IPS DF 6.9 (cell line): Measurements from ENCODE around the gene PDP2.

Source experiments
- DNase-seq: peaks from one replicate; pipeline ENCODE4 v3.0.0-alpha.2; 2013; ENCODE audit warnings: low read depth, low spot score
- H3K27ac ChIP-seq: one replicate; pipeline ENCODE4 v1.5.1; 2013; ENCODE audit warnings: low read length, control low read depth
- H3K27me3 ChIP-seq: 2 replicates; pipeline ENCODE4 v1.6.1; 2013; ENCODE audit warnings: mild to moderate bottlenecking, low read length; ENCODE audit not compliant: control insufficient read depth, insufficient read depth
- H3K36me3 ChIP-seq: 2 replicates; pipeline ENCODE4 v1.6.1; 2013; ENCODE audit warnings: low read length; ENCODE audit not compliant: control insufficient read depth, insufficient read depth
- H3K4me1 ChIP-seq: 2 replicates; pipeline ENCODE4 v1.6.1; 2013; ENCODE audit warnings: low read length; ENCODE audit not compliant: control insufficient read depth, insufficient read depth
- H3K4me3 ChIP-seq: 2 replicates; pipeline ENCODE4 v1.5.1; 2013; ENCODE audit warnings: mild to moderate bottlenecking, low read length
- H3K9me3 ChIP-seq: 2 replicates; pipeline ENCODE4 v1.6.1; 2013; ENCODE audit warnings: low read length, inconsistent platforms; ENCODE audit not compliant: control insufficient read depth, insufficient read depth
- WGBS: extraction: QIAGEN DNeasy Blood & Tissue Kit; methylation state at CpG from one replicate; pipeline ENCODE4 v1.1.7; 2013; ENCODE audit warnings: mixed read lengths, missing lambda C conversion rate; ENCODE audit not compliant: insufficient read length, insufficient coverage; 5-methylcytosine and 5-hydroxymethylcytosine counted together

PDP2 gene

DNA sequence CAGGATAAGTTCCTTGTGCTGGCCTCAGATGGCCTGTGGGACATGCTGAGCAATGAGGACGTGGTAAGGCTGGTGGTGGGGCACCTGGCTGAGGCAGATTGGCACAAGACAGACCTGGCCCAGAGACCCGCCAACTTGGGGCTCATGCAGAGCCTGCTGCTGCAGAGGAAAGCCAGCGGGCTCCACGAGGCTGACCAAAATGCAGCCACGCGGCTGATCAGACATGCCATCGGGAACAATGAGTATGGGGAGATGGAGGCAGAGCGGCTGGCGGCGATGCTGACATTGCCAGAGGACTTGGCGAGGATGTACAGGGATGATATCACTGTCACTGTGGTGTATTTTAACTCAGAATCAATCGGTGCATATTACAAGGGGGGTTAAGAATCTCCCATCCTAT lies 5.2 kb downstream of the PDP2 start:
- no CpG with 5 or more reads among the region's 12 CpGs for WGBS
- Histone ChIP-seq H3K9me3 (no peaks in the 10 kb centered on the region), H3K27me3 (no peaks in the 10 kb centered on the region), H3K27ac (no peak overlapping the region), H3K4me1 (no peaks in the 10 kb centered on the region), H3K36me3 (peaks cover 18% of the 10 kb centered on the region), H3K4me3 (no peak overlapping the region)
- no peak for DNase-seq

DNA sequence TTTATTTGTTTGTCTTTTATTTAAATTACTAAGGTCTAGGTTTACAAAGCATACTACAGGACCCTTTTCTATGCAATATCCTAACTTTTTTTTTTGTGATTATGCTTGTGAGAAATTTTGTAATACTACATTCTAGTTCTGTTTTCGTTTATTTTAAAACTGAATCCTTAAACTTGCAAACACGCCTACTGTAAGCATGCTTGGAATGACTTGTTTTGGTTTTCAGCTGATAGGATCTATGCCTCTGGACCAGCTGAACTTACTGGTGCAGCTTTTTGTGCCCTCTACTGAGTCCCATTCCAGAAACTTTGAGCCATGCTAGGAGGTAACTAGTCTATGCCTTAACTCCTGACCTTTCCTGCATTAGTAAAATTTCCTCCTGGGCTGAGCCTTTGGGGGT lies 6.0 kb downstream of the PDP2 start:
- no peak overlapping the region for H3K4me3 ChIP-seq
- no CpG with 5 or more reads among the region's 2 CpGs for WGBS
- DNase-seq = no peak
- no peaks in the 10 kb centered on the region for H3K4me1 ChIP-seq
- H3K36me3 ChIP-seq = peaks cover 18% of the 10 kb centered on the region
- H3K27ac ChIP-seq = no peak overlapping the region
- no peaks in the 10 kb centered on the region for H3K9me3 ChIP-seq
- no peaks in the 10 kb centered on the region for H3K27me3 ChIP-seq

DNA sequence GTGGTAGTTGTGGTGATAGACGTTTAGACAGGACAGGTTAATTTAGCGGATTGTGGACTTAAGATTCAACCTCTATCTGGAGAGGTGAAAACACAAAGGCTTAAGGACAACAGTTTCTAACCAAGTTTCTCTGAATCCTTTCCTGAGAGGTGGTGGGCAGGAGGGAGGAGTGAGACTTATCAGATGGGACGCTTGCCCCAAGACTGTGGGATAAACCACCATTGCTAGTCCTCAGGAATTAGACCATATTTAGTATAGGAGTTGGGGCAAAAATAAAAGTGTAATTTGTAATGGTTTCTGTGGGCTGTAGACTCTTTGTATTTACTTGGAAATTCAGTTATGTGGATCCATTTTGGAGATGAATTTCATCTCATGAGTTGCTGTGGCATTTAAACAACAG lies 6.6 kb downstream of the PDP2 start:
- no peak for DNase-seq
- no peaks in the 10 kb centered on the region for H3K9me3 ChIP-seq
- no CpG with 5 or more reads among the region's 3 CpGs for WGBS

DNA sequence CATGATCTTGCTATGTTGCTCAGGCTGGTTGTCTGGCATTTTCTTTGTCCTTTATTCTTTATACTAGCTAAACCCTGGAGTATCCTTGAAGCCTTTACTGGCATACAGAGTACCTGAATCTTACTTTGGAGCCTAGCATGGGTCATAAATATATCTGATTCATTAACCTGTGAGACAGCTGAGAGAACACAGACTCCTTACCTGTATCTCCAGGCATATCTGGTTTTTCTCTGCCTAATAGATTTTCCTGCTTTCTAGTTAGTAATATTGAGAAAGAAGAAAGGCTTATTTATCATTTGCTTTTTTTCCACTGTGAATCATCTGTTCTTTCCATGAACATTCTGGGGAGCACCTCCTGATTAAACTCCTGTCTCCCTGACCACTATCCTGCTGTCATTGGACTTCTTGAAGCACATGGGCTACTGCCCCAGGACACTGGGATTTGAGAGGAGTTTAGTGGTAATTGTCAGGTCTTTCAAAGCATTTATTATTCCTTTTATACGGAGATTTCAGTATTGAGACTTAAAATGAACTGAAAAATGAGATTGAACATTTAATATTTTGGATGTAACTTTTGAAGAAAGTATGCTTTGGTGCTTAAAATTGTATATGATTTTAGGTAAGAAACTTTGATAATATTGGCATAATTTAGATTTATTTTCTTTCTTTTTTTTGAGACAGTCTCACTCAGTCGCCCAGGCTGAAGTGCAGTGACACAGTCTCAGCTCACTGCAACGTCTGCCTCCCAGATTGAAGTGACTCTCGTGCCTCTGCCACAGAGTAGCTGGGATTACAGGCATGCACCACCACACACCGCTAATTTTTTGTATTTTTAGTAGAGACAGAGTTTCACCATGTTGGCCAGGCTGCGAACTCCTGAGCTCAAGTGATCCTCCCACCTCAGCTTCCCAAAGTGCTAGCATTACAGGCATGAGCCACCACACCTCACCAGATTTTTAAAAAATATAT lies 8.6 kb downstream of the PDP2 start:
- no peaks in the 10 kb centered on the region for H3K27me3 ChIP-seq
- peaks cover 18% of the 10 kb centered on the region for H3K36me3 ChIP-seq
- H3K27ac ChIP-seq = no peak overlapping the region
- no peaks in the 10 kb centered on the region for H3K4me1 ChIP-seq
- no peak overlapping the region for H3K4me3 ChIP-seq
- WGBS = no CpG with 5 or more reads among the region's 6 CpGs
- no peaks in the 10 kb centered on the region for H3K9me3 ChIP-seq
- DNase-seq = no peak

More for the DNA sequence above, 6.6 kb downstream of the PDP2 start:
- Histone ChIP-seq H3K27ac (no peak overlapping the region), H3K4me3 (no peak overlapping the region), H3K4me1 (no peaks in the 10 kb centered on the region), H3K27me3 (no peaks in the 10 kb centered on the region), H3K36me3 (peaks cover 18% of the 10 kb centered on the region)

DNA sequence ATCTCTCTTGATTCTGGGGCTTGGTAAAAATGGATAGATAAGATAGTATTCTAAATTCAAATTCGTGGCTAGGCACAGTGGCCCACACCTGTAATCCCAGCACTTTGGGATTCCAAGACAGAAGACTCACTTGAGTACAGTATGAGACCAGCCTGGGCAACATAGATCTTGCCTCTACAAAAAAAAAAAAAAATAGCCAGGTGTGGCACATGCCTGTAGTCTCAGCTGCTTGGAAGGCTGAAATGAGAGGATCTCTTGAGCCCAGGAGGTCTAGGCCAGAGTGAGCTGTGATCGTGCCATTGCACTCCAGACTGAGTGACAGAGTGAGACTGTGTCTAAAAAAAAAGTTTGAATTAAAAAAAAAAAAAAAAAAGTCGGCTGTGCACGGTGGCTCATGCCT lies 9.3 kb downstream of the PDP2 start:
- peaks cover 14% of the 10 kb centered on the region for H3K36me3 ChIP-seq
- no CpG with 5 or more reads among the region's 4 CpGs for WGBS
- no peaks in the 10 kb centered on the region for H3K9me3 ChIP-seq
- H3K27me3 ChIP-seq = no peaks in the 10 kb centered on the region
- no peak overlapping the region for H3K4me3 ChIP-seq
- no peak overlapping the region for H3K27ac ChIP-seq
- no peak for DNase-seq
- H3K4me1 ChIP-seq = no peaks in the 10 kb centered on the region

DNA sequence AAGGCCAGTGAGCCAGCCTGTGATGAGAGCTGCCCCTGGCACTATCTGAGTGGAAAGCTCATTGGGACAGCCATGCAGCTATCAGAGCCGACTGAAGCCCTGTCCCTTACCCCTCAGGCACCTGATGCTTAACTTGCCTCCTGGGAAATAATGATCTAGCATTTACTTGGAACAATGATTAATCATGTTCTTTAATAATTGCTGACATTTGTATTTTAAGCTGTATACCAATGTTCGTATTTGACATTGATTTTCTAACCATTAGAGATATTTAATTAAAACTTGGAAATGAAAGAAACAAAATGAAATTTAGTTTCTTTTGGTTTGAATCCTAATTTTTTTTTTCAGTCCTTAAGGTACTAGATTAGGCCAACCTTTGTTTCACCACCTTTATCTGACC lies 10.5 kb downstream of the PDP2 start:
- WGBS = no CpG with 5 or more reads among the region's 2 CpGs
- no peak overlapping the region for H3K4me3 ChIP-seq
- no peak for DNase-seq
- no peaks in the 10 kb centered on the region for H3K4me1 ChIP-seq
- no peaks in the 10 kb centered on the region for H3K27me3 ChIP-seq
- peaks cover 3% of the 10 kb centered on the region; the same call in 1 of the 2 replicates for H3K36me3 ChIP-seq
- no peaks in the 10 kb centered on the region for H3K9me3 ChIP-seq
- no peak overlapping the region for H3K27ac ChIP-seq

DNA sequence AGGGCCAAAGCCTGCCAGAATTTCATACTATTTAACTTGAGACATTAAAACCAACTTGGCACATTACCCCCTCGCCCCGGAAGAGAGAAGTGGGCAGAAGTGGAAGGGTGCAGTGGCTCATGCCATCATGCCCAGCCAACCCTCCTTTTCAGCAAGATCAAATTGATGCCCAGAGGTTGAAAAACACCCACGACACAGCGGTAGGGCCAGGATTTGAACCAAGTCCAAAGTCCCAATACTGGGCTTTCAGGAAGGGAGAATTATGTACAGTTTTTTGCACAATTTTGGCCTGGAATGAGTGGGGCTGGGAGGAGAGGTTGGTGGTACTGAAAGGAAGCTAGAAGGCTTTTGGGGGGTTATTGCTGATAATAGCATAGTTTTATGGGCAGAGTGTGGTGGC lies 11.0 kb downstream of the PDP2 start:
- H3K36me3 ChIP-seq = peaks cover 3% of the 10 kb centered on the region; the same call in 1 of the 2 replicates
- WGBS = no CpG with 5 or more reads among the region's 4 CpGs

DNA sequence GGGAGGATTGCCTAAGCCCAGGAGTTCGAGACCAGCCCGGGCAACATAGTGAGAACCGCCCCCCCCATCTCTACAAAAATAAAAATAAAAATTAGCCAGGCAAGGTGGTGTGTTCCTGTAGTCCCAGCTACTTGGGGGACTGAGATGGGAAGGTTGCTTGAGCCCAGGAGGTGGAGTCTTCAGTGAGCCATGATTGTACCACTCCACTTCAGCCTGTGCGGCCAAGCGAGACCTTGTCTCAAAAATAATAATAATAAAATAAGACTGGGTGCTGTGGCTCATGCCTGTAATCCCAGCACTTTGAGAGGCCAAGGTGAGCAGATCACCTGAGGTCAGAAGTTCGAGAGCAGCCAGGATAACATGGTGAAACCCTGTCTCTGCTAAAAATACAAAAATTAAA lies 11.5 kb downstream of the PDP2 start:
- no CpG with 5 or more reads among the region's 6 CpGs for WGBS

More for the DNA sequence above, 11.0 kb downstream of the PDP2 start:
- no peak for DNase-seq
- Histone ChIP-seq H3K4me3 (no peak overlapping the region), H3K4me1 (no peaks in the 10 kb centered on the region), H3K27me3 (no peaks in the 10 kb centered on the region), H3K9me3 (no peaks in the 10 kb centered on the region), H3K27ac (no peak overlapping the region)

DNA sequence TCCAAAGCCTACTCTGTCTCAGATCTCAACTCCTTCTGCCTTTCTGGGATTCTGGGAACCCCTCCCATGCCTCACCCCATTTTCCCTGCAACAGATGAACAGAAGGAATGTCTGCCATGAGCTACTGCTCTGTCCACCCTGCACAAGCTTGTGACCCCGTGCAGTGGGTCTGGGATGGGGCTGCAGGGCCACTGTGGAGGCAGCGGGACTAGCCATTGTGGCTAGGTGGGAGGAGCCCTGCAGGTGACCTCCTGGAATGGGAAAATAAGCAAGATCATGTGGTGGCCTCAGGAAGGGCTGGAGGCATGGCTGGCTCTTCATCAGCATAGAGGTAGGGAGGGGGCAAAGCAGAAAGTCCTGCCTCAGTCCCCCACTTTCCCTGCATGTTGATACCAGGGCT lies 13.7 kb downstream of the PDP2 start:
- DNase-seq = no peak
- Histone ChIP-seq H3K27me3 (no peaks in the 10 kb centered on the region), H3K36me3 (no peaks in the 10 kb centered on the region), H3K4me1 (no peaks in the 10 kb centered on the region), H3K4me3 (no peak overlapping the region), H3K27ac (no peak overlapping the region), H3K9me3 (no peaks in the 10 kb centered on the region)
- no CpG with 5 or more reads among the region's 2 CpGs for WGBS

More for the DNA sequence above, 11.5 kb downstream of the PDP2 start:
- H3K27me3 ChIP-seq = no peaks in the 10 kb centered on the region
- H3K4me3 ChIP-seq = no peak overlapping the region
- no peak for DNase-seq
- H3K9me3 ChIP-seq = no peaks in the 10 kb centered on the region
- no peak overlapping the region for H3K27ac ChIP-seq
- peaks cover under 1% of the 10 kb centered on the region; the same call in 1 of the 2 replicates for H3K36me3 ChIP-seq
- no peaks in the 10 kb centered on the region for H3K4me1 ChIP-seq

DNA sequence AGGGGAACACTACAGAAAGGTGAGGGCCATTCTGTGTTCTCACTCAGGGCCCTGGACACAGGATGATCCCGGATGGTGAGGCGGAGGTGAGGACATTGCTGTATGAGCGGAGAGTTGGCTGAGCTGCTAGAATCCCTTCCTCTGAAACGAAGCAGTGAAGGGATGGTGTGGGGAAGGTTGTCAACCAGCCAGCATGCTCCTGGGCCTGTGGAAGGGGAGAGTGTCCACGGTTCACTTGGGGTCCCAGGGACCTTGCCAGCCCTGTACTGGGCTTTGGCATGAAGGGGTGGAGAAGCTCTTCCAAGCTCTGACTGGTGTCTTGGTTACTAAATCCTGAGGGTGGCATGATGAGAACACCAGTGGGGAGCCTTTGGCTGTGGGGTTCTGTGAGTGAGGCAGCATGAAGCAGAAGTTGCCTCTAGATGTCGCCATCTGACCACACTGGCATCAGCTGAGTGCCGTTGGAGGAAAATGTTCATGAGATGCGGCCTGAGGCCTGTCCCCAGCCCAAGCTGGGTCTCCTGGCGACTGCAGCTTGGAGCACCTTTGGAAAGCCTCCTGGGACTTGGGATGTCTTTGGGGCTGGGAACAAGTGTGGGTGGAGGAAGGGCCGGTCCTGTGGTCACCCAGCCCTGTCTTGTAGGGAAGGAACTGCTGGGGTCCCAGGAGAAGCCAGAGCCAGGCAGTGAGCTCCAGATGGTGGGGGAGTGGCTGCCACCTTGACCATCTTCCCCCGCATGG lies 14.8 kb downstream of the PDP2 start:
- peaks cover 1% of the 10 kb centered on the region; the same call in 1 of the 2 replicates for H3K4me1 ChIP-seq
- DNase-seq = no peak
- no CpG with 5 or more reads among the region's 11 CpGs for WGBS
- no peak overlapping the region for H3K4me3 ChIP-seq
- no peak overlapping the region for H3K27ac ChIP-seq
- no peaks in the 10 kb centered on the region for H3K36me3 ChIP-seq
- no peaks in the 10 kb centered on the region for H3K9me3 ChIP-seq
- no peaks in the 10 kb centered on the region for H3K27me3 ChIP-seq
